ENCODE data around the gene SPOCK1.
"Not testable (repeated sequence)": the region's sequence is repeated elsewhere in the genome, so short reads cannot be mapped to it uniquely, and the experiment has no call there.

SPOCK1 gene

DNA sequence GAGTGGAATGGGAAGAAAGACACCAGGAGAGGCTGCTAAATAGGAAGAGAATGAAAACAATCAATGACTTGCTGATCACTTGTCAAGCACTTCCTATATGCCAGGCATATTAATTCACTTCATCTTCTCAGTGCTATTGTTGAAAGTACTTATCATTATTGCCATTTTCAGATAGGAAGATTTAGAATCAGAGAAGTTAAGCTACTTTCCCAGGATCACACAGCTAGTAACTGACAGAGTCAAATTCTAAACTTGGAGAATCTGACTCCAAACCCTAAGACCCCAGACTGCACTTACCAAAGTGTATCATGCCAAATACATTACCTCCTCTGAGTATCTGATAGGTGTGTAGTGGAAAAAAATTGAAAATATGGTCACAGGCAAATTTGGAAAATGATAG lies 236.3 kb downstream of the SPOCK1 start:
- TF ChIP-seq MYC (IDR thresholded peaks at IDR 0.05; ENCODE audit: low read depth, low read length) (no peak), POLR2A (IDR thresholded peaks at IDR 0.05; ENCODE audit: extremely low read depth, insufficient read length) (no peak)
- TF ChIP-seq, protein P1, sequence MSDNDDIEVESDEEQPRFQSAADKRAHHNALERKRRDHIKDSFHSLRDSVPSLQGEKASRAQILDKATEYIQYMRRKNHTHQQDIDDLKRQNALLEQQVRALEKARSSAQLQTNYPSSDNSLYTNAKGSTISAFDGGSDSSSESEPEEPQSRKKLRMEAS (IDR thresholded peaks at IDR 0.05; ENCODE audit: low read depth, low read length): no peak
- TF ChIP-seq, protein P2, sequence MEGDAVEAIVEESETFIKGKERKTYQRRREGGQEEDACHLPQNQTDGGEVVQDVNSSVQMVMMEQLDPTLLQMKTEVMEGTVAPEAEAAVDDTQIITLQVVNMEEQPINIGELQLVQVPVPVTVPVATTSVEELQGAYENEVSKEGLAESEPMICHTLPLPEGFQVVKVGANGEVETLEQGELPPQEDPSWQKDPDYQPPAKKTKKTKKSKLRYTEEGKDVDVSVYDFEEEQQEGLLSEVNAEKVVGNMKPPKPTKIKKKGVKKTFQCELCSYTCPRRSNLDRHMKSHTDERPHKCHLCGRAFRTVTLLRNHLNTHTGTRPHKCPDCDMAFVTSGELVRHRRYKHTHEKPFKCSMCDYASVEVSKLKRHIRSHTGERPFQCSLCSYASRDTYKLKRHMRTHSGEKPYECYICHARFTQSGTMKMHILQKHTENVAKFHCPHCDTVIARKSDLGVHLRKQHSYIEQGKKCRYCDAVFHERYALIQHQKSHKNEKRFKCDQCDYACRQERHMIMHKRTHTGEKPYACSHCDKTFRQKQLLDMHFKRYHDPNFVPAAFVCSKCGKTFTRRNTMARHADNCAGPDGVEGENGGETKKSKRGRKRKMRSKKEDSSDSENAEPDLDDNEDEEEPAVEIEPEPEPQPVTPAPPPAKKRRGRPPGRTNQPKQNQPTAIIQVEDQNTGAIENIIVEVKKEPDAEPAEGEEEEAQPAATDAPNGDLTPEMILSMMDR (IDR thresholded peaks at IDR 0.05; ENCODE audit: low read depth, low read length): no peak
- no peak overlapping the region for H3K4me3 ChIP-seq (ENCODE audit: low read depth, low read length)
- DNase-seq (ENCODE audit: low read depth): no peak

DNA sequence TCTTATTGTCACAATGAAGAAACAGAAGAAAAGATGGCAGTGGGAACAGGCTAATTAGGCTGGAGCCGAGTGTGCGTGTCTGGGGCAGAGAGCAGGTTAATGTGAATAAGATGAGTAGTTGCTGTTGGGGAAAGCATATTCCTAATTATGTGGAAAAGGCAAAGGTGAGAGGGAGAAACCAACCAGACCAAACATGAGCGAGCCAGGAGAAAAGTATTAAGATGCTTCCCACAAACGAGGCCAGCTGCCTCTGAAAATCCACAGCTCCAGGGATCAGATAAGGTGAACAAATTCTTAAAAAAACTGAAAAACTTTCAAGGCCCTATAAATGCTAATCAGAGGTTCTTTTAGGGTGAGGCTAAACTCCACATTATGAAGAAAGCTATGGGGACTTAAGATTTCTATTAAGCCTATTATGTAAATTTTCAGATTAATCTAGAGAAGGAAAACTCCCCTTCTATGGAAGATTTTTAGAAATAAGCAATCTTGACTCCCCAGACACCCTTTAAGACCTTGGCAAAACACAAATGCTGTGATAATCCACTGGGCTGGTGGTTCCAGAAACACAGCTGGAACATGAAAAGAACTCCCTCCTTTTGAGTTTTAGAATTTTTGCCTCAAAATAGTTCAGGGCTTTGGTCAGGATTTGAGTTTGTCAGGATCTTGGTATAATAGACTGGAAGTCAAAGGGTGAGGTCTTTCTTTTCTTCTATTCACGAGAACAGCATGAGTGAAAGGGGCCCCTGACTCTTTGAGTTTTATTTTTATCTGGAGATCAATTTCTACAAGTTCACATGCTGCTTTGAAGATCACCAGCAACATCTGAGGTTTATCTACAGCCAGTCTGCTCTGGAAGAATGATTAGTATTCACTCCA lies 238.1 kb downstream of the SPOCK1 start:
- TF ChIP-seq, protein P2 (IDR thresholded peaks at IDR 0.05; ENCODE audit: low read depth, low read length): no peak
- TF ChIP-seq MYC (IDR thresholded peaks at IDR 0.05; ENCODE audit: low read depth, low read length) (no peak), POLR2A (IDR thresholded peaks at IDR 0.05; ENCODE audit: extremely low read depth, insufficient read length) (no peak)
- TF ChIP-seq, protein P1 (IDR thresholded peaks at IDR 0.05; ENCODE audit: low read depth, low read length): no peak
- DNase-seq (ENCODE audit: low read depth): no peak
- H3K4me3 ChIP-seq (ENCODE audit: low read depth, low read length): no peak overlapping the region

DNA sequence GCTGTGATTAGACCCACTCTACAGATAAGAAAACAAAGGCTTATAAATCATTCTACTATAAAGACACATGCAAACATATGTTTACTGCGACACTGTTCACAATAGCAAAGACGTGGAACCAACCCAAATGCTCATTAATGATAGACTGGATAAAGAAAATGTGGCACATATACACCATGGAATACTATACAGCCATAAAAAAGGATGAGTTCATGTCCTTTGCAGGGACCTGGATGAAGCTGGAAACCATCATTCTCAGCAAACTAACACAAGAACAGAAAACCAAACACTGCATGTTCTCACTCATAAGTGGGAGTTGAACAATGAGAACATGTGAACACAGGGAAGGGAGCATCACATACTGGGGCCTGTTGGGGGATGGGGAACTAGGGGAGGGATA lies 240.0 kb downstream of the SPOCK1 start:
- DNase-seq (ENCODE audit: low read depth); H3K4me3 ChIP-seq (ENCODE audit: low read depth, low read length): not testable (repeated sequence)

DNA sequence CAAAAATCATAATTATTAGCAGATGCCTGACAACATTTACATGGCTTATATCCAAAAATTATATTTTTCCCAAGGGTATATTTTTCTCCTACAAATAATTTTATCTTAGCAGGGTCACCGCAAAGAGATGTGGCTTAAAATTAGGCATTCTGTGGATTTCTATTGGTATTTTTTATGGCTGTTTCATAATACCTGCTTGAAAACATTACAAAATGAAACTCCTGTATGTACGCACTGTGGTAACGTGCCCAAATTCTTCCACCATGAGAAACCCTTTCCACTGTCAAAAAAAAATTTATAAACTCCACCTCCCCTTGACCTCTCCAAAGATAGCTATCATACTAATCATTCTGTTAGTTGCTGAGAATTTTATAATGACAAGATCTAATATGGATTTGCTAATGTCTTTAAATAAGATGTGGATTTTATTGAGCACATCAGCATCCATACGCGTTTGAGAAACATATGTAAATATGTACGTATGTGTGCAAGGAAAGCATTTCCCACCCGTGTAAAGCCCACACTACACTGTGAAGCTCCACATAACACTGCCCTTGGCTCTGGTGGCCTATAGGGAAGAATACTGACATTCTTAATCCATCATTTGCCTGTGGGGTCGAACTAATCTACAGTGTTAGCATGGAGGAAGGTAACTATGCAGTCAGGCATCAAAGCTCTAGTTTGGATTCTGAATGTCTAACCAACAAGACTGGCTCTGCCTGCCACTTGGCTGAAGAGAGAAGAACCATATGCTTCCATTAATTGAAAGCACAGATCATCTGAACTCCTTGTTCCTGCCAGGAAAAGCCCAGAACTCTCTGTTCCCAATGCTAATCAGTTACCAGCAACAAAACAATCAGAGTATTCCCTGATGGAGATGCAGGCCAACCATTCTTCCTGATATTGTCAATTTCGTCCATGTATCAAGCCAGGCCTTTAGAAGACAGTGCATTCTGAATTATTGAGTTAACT lies 244.7 kb downstream of the SPOCK1 start:
- TF ChIP-seq, protein P2 (IDR thresholded peaks at IDR 0.05; ENCODE audit: low read depth, low read length): no peak
- TF ChIP-seq, protein P1 (IDR thresholded peaks at IDR 0.05; ENCODE audit: low read depth, low read length): no peak
- TF ChIP-seq MYC (IDR thresholded peaks at IDR 0.05; ENCODE audit: low read depth, low read length) (no peak), POLR2A (IDR thresholded peaks at IDR 0.05; ENCODE audit: extremely low read depth, insufficient read length) (no peak)
- DNase-seq (ENCODE audit: low read depth): no peak
- H3K4me3 ChIP-seq (ENCODE audit: low read depth, low read length): no peak overlapping the region

DNA sequence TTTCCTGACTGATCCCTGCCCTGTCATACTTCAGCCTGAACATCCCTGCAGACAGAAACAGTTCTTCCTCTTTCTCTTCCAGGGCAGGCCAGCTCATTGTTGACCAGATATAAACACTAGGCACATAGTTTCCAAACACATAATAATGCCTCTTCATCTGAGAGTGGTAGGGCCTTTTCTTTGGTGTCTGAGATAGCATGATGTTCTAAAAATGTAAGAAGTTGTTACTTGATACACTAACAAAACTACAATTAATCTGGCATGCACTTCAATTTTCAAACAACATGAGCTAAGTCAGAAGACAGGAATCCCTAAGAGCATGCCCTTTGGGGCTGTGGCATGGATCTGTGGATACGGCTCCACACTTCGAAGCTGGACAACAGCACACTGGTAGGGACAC lies 246.6 kb downstream of the SPOCK1 start:
- no peak for DNase-seq (ENCODE audit: low read depth)
- H3K4me3 ChIP-seq (ENCODE audit: low read depth, low read length): no peak overlapping the region
- TF ChIP-seq, protein P2 (IDR thresholded peaks at IDR 0.05; ENCODE audit: low read depth, low read length): no peak
- no peak for TF ChIP-seq MYC (IDR thresholded peaks at IDR 0.05; ENCODE audit: low read depth, low read length)
- TF ChIP-seq, protein P1 (IDR thresholded peaks at IDR 0.05; ENCODE audit: low read depth, low read length): no peak
- no peak for TF ChIP-seq POLR2A (IDR thresholded peaks at IDR 0.05; ENCODE audit: extremely low read depth, insufficient read length)

DNA sequence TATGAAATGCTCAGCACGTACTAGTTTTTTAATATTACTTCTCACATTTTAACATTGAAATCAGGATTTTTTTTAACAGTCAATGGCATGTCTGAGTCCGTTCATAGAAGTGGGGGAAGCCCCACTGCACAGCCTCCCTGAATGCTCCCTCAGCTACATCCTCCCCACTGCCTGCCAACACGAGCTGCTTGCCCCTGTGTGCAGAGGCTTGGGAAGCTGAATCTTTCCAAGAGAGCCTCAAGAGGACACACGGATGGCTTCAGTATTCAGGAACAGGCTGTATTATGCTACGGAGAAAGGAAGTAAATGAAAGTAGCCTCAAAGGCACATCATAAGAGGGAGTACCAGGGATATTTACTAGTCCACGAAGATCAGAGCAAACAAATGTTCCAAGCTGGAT lies 248.7 kb downstream of the SPOCK1 start:
- TF ChIP-seq POLR2A (IDR thresholded peaks at IDR 0.05; ENCODE audit: extremely low read depth, insufficient read length): no peak
- no peak for DNase-seq (ENCODE audit: low read depth)
- no peak overlapping the region for H3K4me3 ChIP-seq (ENCODE audit: low read depth, low read length)
